GM21515 (cell line): Measurements from ENCODE around the gene TMEM40.
A peak's percentile ranks its signal among the peaks of the same experiment; 100 is the strongest.
"Not testable (repeated sequence)": the region's sequence is repeated elsewhere in the genome, so short reads cannot be mapped to it uniquely, and the experiment has no call there.

Experiments
- ATAC-seq: cut with Tn5 transposase; IDR thresholded peaks from one replicate; pipeline ENCODE4 v1.9.1; 2021; ENCODE audit not compliant: unreplicated experiment

TMEM40 gene

GRCh38 chr3:12719984-12720898, 38.8 kb downstream of the TMEM40 start:
- peak; percentile 92 for ATAC-seq

- ATAC-seq: no peak
Observed at GRCh38 chr3:12719541-12719940, 39.5 kb downstream of the TMEM40 start.

- ATAC-seq: no peak
Observed at GRCh38 chr3:12716605-12717151, 42.4 kb downstream of the TMEM40 start.

GRCh38 chr3:12714278-12714677, 44.8 kb downstream of the TMEM40 start:
- ATAC-seq: no peak

- no peak for ATAC-seq
Observed at GRCh38 chr3:12710062-12710461, 49.0 kb downstream of the TMEM40 start.

- ATAC-seq: no peak
Observed at GRCh38 chr3:12709334-12709733, 49.7 kb downstream of the TMEM40 start.

GRCh38 chr3:12708584-12709192, 50.4 kb downstream of the TMEM40 start:
- ATAC-seq: no peak

- ATAC-seq: no peak
Observed at GRCh38 chr3:12707449-12707848, 51.6 kb downstream of the TMEM40 start.

- no peak for ATAC-seq
Observed at GRCh38 chr3:12706504-12707253, 52.4 kb downstream of the TMEM40 start.

- no peak for ATAC-seq
Observed at GRCh38 chr3:12705981-12706380, 53.1 kb downstream of the TMEM40 start.

GRCh38 chr3:12705374-12705926, 53.6 kb downstream of the TMEM40 start:
- ATAC-seq: no peak

GRCh38 chr3:12702501-12702900, 56.6 kb downstream of the TMEM40 start:
- no peak for ATAC-seq

GRCh38 chr3:12701601-12702000, 57.5 kb downstream of the TMEM40 start:
- ATAC-seq: not testable (repeated sequence)

GRCh38 chr3:12700800-12701199, 58.3 kb downstream of the TMEM40 start:
- no peak for ATAC-seq

- ATAC-seq: no peak
Observed at GRCh38 chr3:12695916-12696315, 63.1 kb downstream of the TMEM40 start.

GRCh38 chr3:12695112-12695511, 63.9 kb downstream of the TMEM40 start:
- ATAC-seq: no peak

- ATAC-seq: no peak
Observed at GRCh38 chr3:12692444-12692843, 66.6 kb downstream of the TMEM40 start.

GRCh38 chr3:12689997-12690711, 68.9 kb downstream of the TMEM40 start:
- no peak for ATAC-seq

- ATAC-seq: no peak
Observed at GRCh38 chr3:12687948-12688347, 71.1 kb downstream of the TMEM40 start.

GRCh38 chr3:12686096-12686495, 73.0 kb downstream of the TMEM40 start:
- ATAC-seq: no peak
